ENCODE data around the gene SUV39H1. TPM values are rescaled to one million over a fixed set of nuclear protein-coding genes. Genes with fewer than 3 reads are reported as not detected.

SUV39H1 gene
- total RNA-seq, 1 donor from 2014 or later, result 5.3 TPM

- ATAC-seq (no peak), DNase-seq (ENCODE audit: low spot score) (no peak)
- intact Hi-C loops (cut with DNase I), result no loop called here
These were observed 13.1 kb downstream of the SUV39H1 start for GRCh38 chrX:48709522-48710112.

- no peak for ATAC-seq
- no peak for DNase-seq (ENCODE audit: low spot score)
- intact Hi-C loops (cut with DNase I), result no loop called here
These were observed 14.8 kb downstream of the SUV39H1 start for GRCh38 chrX:48711162-48711928.

GRCh38 chrX:48711929-48712505, 15.5 kb downstream of the SUV39H1 start:
- no peak for ATAC-seq
- intact Hi-C loops (cut with DNase I), result no loop called here

GRCh38 chrX:48713847-48714246, 17.3 kb downstream of the SUV39H1 start:
- ATAC-seq, result no peak
- DNase-seq (ENCODE audit: low spot score), result no peak
- intact Hi-C loops (cut with DNase I), result no loop called here

More at GRCh38 chrX:48711929-48712505, 15.5 kb downstream of the SUV39H1 start:
- DNase-seq (ENCODE audit: low spot score), result no peak

- ATAC-seq (no peak), DNase-seq (ENCODE audit: low spot score) (no peak)
- intact Hi-C loops (cut with DNase I), result no loop called here
These were observed 18.0 kb downstream of the SUV39H1 start for GRCh38 chrX:48714573-48714972.

GRCh38 chrX:48715072-48715471, 18.5 kb downstream of the SUV39H1 start:
- peak; percentile 56 for ATAC-seq
- no peak for DNase-seq (ENCODE audit: low spot score)
- intact Hi-C loops (cut with DNase I), result no loop called here

- DNase-seq (ENCODE audit: low spot score) (no peak), ATAC-seq (no peak)
- intact Hi-C loops (cut with DNase I), result no loop called here
These were observed 19.5 kb downstream of the SUV39H1 start for GRCh38 chrX:48715876-48716502.

- ATAC-seq (no peak), DNase-seq (ENCODE audit: low spot score) (no peak)
- intact Hi-C loops (cut with DNase I), result no loop called here
These were observed 23.4 kb downstream of the SUV39H1 start for GRCh38 chrX:48719958-48720357.

GRCh38 chrX:48720577-48721250, 24.2 kb downstream of the SUV39H1 start:
- intact Hi-C loops (cut with DNase I), result no loop called here
- no peak for DNase-seq (ENCODE audit: low spot score)
- no peak for ATAC-seq

GRCh38 chrX:48721916-48722315, 25.4 kb downstream of the SUV39H1 start:
- DNase-seq (ENCODE audit: low spot score) (no peak), ATAC-seq (no peak)
- intact Hi-C loops (cut with DNase I), result no loop called here

- intact Hi-C loops (cut with DNase I), result no loop called here
- no peak for ATAC-seq
- DNase-seq (ENCODE audit: low spot score), result no peak
These were observed 30.1 kb downstream of the SUV39H1 start for GRCh38 chrX:48726596-48726995.

GRCh38 chrX:48728653-48729052, 32.1 kb downstream of the SUV39H1 start:
- DNase-seq (ENCODE audit: low spot score) (no peak), ATAC-seq (no peak)
- intact Hi-C loops (cut with DNase I), result no loop called here

GRCh38 chrX:48736303-48736702, 39.8 kb downstream of the SUV39H1 start:
- DNase-seq (ENCODE audit: low spot score) (no peak), ATAC-seq (no peak)
- intact Hi-C loops (cut with DNase I), result no loop called here

- no peak for DNase-seq (ENCODE audit: low spot score)
- no peak for ATAC-seq
- intact Hi-C loops (cut with DNase I), result no loop called here
These were observed 40.3 kb downstream of the SUV39H1 start for GRCh38 chrX:48736878-48737212.

- intact Hi-C loops (cut with DNase I), result no loop called here
- ATAC-seq (peak; percentile 100), DNase-seq (ENCODE audit: low spot score) (peak; percentile 91)
These were observed 40.8 kb downstream of the SUV39H1 start for GRCh38 chrX:48737213-48737938.

GRCh38 chrX:48737940-48738339, 41.4 kb downstream of the SUV39H1 start:
- intact Hi-C loops (cut with DNase I), result no loop called here
- ATAC-seq (no peak), DNase-seq (ENCODE audit: low spot score) (no peak)

GRCh38 chrX:48741834-48742233, 45.3 kb downstream of the SUV39H1 start:
- DNase-seq (ENCODE audit: low spot score), result no peak
- intact Hi-C loops (cut with DNase I), result no loop called here
- no peak for ATAC-seq

GRCh38 chrX:48745222-48745621, 48.7 kb downstream of the SUV39H1 start:
- ATAC-seq (no peak), DNase-seq (ENCODE audit: low spot score) (no peak)
- intact Hi-C loops (cut with DNase I), result no loop called here

GRCh38 chrX:48747415-48748016, 51.0 kb downstream of the SUV39H1 start:
- ATAC-seq (no peak), DNase-seq (ENCODE audit: low spot score) (no peak)
- intact Hi-C loops (cut with DNase I), result no loop called here
